ENCODE data around the gene SCGB3A2.

SCGB3A2 gene

GRCh38 chr5:147920420-147921030 is 42.0 kb downstream of the SCGB3A2 start:
- no peak for TF ChIP-seq CTCF (IDR thresholded peaks at IDR 0.05; ENCODE audit: insufficient read depth, low read length, missing control alignments)

GRCh38 chr5:147921136-147921535 is 42.6 kb downstream of the SCGB3A2 start:
- DNase-seq (ENCODE audit: low read depth, low spot score) = no peak
- no peak overlapping the region for H3K4me3 ChIP-seq (ENCODE audit: low read depth, low read length)
- no peak for TF ChIP-seq CTCF (IDR thresholded peaks at IDR 0.05; ENCODE audit: insufficient read depth, low read length, missing control alignments)
- CTCF ChIA-PET = no interaction called here
- POLR2A ChIA-PET = no interaction called here

More at GRCh38 chr5:147920420-147921030, 42.0 kb downstream of the SCGB3A2 start:
- no peak for DNase-seq (ENCODE audit: low read depth, low spot score)
- ChIA-PET CTCF (no interaction called here), POLR2A (no interaction called here)
- H3K4me3 ChIP-seq (ENCODE audit: low read depth, low read length) = no peak overlapping the region

- no peak for TF ChIP-seq CTCF (IDR thresholded peaks at IDR 0.05; ENCODE audit: insufficient read depth, low read length, missing control alignments)
- CTCF ChIA-PET = no interaction called here
- H3K4me3 ChIP-seq (ENCODE audit: low read depth, low read length) = no peak overlapping the region
- no peak for DNase-seq (ENCODE audit: low read depth, low spot score)
- POLR2A ChIA-PET = no interaction called here
Measured at GRCh38 chr5:147925020-147925419, 46.5 kb downstream of the SCGB3A2 start.

GRCh38 chr5:147927901-147928300 is 49.4 kb downstream of the SCGB3A2 start:
- ChIA-PET POLR2A (no interaction called here), CTCF (no interaction called here)
- no peak for DNase-seq (ENCODE audit: low read depth, low spot score)
- TF ChIP-seq CTCF (IDR thresholded peaks at IDR 0.05; ENCODE audit: insufficient read depth, low read length, missing control alignments) = no peak
- H3K4me3 ChIP-seq (ENCODE audit: low read depth, low read length) = no peak overlapping the region

- ChIA-PET CTCF (no interaction called here), POLR2A (no interaction called here)
- no peak overlapping the region for H3K4me3 ChIP-seq (ENCODE audit: low read depth, low read length)
- TF ChIP-seq CTCF (IDR thresholded peaks at IDR 0.05; ENCODE audit: insufficient read depth, low read length, missing control alignments) = no peak
- DNase-seq (ENCODE audit: low read depth, low spot score) = no peak
Measured at GRCh38 chr5:147930769-147931168, 52.3 kb downstream of the SCGB3A2 start.
